NCI-H2029 treated with DMSO at 0.1 percent for 48 hours (cell line): ENCODE results near the gene APCDD1.
"Not testable (repeated sequence)": the region's sequence is repeated elsewhere in the genome, so short reads cannot be mapped to it uniquely, and the experiment has no call there.

Experiments
- DNase-seq: peaks from one replicate; lab custom pipeline; 2025; lab: John Stamatoyannopoulos, UW

Gene APCDD1

DNA sequence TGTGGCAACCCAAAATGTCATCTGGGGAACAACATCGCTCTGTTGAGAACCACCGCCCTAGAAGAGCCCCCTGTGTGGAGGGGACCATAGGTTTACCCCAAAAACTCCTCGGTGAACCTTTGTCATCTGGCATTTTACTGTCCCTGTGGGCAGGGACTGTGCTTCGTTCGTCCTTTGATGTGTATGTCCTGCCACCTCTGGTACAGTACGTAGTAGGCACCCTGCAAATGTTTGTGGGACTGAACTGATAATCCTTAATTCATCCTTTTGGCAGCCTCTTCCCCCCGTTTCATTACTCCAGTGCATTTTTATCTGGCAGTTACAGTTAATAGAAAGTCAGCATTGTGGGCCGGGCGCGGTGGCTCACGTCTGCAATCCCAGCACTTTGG, 72.1 kb downstream of the APCDD1 start:
- DNase-seq = no peak

DNA sequence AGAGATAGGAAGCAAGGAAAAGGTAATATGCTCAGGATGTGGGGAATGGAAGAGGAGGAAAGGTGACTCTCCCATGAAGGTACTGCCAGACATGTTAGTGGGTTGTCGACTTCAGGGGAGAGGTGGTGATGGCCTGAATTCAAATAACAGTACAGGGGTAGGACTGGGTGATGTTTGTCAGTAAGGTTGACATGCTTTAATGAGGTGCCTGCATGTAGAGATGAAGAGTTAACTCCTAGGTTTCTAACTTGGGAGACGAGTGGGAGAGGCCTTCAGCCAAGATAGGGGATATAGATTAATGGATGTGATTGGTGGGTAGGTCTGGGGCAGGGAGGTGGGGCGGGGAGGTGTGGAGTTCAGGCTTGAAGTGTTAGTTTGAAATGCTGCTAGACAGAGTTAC, 74.0 kb downstream of the APCDD1 start:
- no peak for DNase-seq

DNA sequence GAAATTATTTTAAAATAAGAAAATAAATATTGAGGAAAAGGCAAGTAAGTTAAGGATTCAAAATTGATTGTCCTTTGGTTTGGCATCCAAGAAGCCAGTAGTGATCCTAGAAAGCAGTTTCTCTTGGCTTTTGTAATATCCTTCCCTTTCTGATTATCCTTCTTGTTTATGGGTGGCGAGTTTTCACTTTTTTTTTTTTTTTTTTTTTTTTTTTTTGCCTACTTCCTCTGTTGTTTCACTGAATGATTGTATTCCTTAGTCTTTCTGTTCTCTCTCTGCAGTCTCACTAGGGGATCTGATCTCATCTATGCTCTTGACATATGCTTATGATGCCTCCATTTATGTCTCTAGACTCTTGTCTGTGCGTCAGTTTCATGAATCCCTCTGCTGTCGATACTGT, 75.6 kb downstream of the APCDD1 start:
- no peak for DNase-seq

DNA sequence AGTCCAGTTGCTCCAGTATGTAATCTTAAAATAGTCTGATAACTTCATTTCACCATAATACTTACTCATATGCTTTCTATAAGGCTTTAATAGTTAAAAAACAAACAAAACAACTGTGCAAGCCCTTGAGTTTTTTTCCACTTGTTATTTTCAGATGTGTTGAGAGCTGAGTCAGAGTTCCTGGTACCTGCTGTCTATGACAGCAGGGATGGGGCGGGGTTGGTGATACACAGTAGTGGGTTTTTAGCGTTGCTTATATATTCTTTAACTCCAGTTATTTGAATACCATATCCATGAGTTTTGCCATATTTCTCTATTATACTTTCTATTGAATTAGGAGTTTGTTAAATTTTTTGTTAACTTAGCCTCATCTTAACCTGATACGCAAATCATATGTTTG, 76.4 kb downstream of the APCDD1 start:
- no peak for DNase-seq

DNA sequence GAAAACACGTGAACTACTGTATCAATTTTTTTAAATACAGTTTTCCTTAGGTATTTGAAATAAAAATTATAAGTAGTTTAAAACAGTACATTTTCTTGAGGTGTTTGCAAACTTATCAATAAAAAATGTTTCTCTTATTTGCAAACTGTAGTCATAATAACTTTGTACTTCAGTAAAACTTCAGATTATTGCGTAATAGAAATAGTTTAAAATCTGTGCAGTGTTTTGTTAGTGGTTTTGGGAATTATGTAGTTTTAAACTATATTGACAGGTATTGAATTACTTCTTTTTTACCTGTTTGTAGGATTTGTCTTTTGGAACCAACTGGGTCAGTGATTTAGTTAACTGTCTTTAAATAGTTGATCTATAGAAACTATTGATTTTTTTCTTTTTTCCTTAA, 78.7 kb downstream of the APCDD1 start:
- DNase-seq = no peak

DNA sequence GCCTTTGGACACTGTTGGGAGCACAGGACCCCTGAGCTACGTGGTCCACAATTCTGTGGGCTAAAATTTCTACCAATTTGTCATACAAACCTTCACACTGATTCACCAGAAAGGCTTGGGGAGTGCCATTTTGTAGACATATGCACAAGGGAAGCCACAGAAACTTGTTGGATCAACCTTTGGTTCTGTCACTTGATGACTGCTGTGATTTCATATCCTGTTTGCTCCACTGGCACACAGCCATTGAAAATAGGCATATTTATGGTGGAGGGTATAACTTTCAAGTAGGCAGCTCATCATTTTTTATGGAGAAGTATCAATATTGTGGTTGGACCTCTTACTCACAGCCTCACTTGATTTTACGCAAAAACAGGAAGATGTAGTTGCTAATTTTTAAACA, 81.8 kb downstream of the APCDD1 start:
- DNase-seq = no peak

DNA sequence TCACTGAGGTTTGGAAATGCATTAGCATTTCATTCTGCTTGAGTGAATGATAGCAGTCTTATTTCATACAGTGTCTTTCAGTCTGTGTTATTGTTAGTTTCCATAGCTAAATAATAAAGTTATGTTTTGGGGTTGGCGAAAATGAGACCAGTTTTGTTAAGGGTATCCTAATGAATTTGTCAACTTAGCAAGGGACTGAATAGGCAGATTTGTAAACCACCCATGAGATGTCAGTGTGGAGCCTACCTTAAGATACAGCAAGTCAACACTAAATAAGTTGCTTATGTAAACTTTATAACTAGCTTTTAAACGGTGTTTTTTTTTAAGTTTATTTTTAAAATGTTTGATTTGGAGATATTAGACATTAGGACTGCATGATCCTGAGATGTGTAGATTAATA, 83.3 kb downstream of the APCDD1 start:
- no peak for DNase-seq

DNA sequence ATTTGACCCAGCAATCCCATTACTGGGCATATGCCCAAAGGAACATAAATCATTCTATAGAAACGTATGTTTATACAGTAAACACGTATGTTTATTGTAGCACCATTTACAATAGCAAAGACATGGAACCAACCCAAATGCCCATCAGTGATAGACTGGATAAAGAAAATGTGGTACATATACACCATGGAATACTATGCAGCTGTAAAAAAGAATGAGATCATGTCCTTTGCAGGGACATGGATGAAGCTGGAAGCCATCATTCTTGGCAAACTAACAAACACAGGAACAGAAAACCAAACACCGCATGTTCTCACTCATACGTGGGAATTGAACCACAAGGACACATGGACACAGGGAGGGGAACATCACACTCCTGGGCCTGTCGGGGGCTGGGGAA, 84.7 kb downstream of the APCDD1 start:
- not testable (repeated sequence) for DNase-seq
